ENCODE measurements around the gene FBXW4. TPM values are rescaled to one million over a fixed set of nuclear protein-coding genes. Genes with fewer than 3 reads are reported as not detected.

FBXW4 gene
- total and polyA plus RNA-seq, 2 of the 8 experiments (the other 6 are each of a cell fraction or from before 2014, with no cell fraction given): 29.0 to 32.8 TPM

- TF ChIP-seq CBX5 (IDR thresholded peaks at IDR 0.05; ENCODE audit: low read depth, low read length): no peak
- TF ChIP-seq CTCF (IDR thresholded peaks at IDR 0.05; ENCODE audit: control extremely low read depth in 1 of 3, insufficient read depth in 1 of 3, low read depth in 1 of 3, low read length in 3 of 3): no peak
- no peak for TF ChIP-seq TEAD4 (IDR thresholded peaks at IDR 0.05; ENCODE audit: low read depth, low read length)
- TF ChIP-seq ATF3 (IDR thresholded peaks at IDR 0.05; ENCODE audit: insufficient read depth, low read depth, low read length): no peak
- TF ChIP-seq CBX8 (IDR thresholded peaks at IDR 0.05; ENCODE audit: borderline replicate concordance, low read depth, low read length): no peak
- no peak for TF ChIP-seq ATF2 (IDR thresholded peaks at IDR 0.05; ENCODE audit: low read length)
- no peak for TF ChIP-seq KDM5A (IDR thresholded peaks at IDR 0.05; ENCODE audit: low read length)
- TF ChIP-seq EZH2 (IDR thresholded peaks at IDR 0.05; ENCODE audit: low read depth, low read length, severe bottlenecking): no peak
- TF ChIP-seq TCF12 (IDR thresholded peaks at IDR 0.05; ENCODE audit: low read depth, low read length): no peak
Measured at GRCh38 chr10:101567165-101568006, 127.6 kb downstream of the FBXW4 start (continued).

Measured in H1 (cell line).